ENCODE measurements around the gene PRPF40B.

Gene PRPF40B

DNA sequence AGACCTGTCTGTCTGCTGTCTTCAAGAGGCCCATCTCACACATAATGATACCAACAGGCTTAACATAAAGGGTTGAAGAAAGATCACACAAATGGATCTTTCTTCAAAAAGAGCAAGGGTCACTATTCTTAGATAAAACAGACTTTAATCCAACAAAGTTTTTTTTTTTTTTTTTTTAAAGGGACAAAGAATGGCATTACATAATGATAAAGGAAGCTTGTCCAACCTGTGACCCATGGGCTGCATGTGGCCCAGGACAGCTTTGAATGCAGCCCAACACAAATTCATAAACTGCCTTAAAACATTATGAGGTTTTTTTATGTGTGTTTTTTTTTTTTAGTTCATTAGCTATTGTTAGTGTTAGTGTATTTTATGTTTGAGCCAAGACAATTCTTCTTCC is 11.2 kb upstream of the PRPF40B start:
- H3K27ac ChIP-seq: no peak overlapping the region
- TF ChIP-seq ZFX (IDR thresholded peaks at IDR 0.05): no peak
- TF ChIP-seq, protein P1, sequence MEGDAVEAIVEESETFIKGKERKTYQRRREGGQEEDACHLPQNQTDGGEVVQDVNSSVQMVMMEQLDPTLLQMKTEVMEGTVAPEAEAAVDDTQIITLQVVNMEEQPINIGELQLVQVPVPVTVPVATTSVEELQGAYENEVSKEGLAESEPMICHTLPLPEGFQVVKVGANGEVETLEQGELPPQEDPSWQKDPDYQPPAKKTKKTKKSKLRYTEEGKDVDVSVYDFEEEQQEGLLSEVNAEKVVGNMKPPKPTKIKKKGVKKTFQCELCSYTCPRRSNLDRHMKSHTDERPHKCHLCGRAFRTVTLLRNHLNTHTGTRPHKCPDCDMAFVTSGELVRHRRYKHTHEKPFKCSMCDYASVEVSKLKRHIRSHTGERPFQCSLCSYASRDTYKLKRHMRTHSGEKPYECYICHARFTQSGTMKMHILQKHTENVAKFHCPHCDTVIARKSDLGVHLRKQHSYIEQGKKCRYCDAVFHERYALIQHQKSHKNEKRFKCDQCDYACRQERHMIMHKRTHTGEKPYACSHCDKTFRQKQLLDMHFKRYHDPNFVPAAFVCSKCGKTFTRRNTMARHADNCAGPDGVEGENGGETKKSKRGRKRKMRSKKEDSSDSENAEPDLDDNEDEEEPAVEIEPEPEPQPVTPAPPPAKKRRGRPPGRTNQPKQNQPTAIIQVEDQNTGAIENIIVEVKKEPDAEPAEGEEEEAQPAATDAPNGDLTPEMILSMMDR (conservative IDR thresholded peaks at IDR 0.05): no peak

DNA sequence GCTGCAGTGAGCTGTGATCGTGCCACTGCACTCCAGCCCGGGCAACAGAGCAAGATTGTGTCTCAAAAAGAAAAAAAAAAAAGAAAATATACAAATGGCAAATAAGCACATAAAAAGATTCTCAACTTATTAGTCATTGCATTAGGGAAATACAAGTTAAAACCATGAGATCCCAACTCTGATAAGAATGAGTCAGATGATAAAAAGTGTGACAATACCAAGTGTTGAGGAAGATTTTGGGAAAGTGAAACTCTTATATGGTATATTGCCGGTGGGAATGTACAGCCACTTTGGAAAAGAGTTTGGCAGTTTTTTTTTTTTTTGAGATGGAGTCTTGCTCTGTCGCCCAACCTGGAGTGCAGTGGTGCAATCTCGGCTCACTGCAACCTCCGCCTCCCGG is 7.6 kb upstream of the PRPF40B start:
- TF ChIP-seq, protein P1 (conservative IDR thresholded peaks at IDR 0.05): no peak
- TF ChIP-seq ZFX (IDR thresholded peaks at IDR 0.05): no peak
- no peak overlapping the region for H3K27ac ChIP-seq

DNA sequence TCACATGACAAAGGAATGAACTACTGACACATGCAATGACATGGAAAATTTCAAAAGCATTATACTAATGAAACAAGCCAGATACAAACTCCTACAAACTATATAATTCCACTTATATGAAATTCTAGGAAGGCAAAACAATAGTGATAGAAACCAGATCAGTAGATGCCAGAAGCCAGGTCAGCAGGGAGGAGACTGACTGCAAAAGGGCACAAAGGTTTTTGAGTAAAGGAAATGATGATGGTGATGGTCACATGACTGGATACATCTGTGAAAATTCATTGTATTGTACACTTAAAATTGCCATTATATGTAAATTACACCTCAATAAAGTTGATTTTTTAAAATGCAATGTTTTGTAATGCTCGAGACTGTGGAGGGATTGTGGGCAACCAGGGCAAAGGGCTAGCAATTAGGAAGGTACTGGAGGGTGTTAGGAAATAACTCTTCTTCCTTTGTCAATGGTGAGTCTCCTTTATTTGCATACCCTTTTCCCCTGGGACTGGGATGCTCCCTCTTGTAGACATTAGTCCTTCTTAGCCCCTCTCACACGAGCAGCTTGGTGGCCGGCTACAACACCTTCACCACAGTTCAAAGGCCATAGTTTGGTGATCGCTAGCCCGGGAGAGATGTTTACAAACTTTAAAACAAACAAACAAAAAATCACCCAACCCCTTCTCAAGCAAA is 6.7 kb upstream of the PRPF40B start:
- no peak overlapping the region for H3K27ac ChIP-seq
- TF ChIP-seq ZFX (IDR thresholded peaks at IDR 0.05): no peak
- TF ChIP-seq, protein P1 (conservative IDR thresholded peaks at IDR 0.05): no peak

DNA sequence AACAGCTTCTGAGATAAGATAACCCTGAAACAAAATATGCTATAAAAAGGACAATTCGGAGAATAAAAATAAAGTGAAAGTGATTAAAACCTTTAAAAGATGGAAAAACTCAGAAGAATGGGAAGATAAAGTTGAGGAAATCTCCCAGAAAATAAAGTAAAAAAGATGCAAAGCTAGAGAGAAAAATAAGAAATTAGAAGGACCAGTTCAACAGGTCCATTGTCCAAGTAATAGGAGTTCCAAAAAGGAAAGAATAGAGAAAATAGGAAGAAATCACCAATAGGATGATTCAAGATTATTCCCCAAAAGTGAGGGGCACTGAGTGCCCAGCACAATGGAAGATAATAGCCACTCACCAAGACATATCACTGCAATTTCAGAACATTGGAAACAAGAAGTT is 4.8 kb upstream of the PRPF40B start:
- H3K27ac ChIP-seq: no peak overlapping the region
- TF ChIP-seq ZFX (IDR thresholded peaks at IDR 0.05): no peak
- TF ChIP-seq, protein P1 (conservative IDR thresholded peaks at IDR 0.05): no peak

DNA sequence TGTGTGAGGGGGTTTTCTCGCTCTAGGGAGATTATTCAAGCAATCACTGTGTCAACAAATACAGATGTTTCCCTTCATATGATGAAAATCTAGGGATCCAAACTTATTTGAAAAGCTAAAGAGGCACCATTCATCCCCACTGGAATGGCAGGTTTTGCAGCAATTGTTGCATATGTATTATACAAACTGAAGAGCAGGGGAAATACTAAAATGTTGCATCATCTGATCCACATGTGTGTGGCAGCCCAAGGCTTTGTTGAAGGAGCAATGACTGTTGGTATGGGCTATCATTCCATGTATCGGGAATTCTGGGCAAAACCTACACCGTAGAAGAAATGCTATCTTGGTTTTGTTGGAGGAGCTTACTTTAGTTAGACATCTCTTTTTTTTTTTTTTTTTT is 4.1 kb upstream of the PRPF40B start:
- TF ChIP-seq, protein P1 (conservative IDR thresholded peaks at IDR 0.05): no peak
- no peak for TF ChIP-seq ZFX (IDR thresholded peaks at IDR 0.05)
- no peak overlapping the region for H3K27ac ChIP-seq

DNA sequence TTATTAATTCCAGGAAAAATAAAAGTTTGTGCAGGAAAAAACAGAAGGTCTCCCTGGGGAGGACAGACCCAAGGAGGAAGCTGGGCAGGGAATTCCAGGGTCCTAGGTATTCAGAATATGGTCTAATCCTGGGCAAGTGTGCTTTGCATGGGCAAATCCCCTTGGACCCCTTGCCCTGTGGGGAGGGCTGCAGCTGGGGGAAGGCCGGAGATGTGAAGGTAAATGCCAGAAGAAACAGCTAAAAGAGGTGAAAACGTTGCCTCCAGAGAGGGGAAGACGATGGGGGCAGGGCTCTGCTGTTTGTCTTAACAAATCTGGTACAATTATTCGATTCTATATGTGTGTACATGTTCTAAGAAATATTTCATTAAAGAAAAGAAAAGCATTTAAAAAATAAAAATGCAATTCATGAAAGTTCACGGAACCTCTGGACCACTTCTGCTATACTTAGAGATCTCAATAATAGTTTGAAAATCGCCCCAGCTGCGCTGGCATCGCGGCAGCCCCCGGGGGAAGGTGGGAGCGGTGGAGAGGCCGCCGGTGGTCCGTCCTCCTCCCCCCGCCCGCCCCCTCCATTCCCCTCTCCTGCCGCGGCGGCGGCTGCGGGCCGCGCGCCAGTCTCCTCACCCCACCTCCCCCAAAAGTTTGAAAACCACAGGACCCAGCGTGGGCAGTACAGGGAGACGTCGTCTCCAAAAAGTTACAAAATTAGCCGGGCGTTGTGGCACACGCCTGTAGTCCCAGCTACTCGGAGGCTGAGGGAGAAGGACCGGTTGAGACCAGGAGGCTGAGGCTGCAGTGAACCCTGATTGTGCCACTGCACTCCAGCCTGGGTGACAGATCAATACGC is 1.5 kb upstream of the PRPF40B start:
- peak overlapping the region; percentile 65 for H3K27ac ChIP-seq
- TF ChIP-seq, protein P1 (conservative IDR thresholded peaks at IDR 0.05): no peak
- TF ChIP-seq ZFX (IDR thresholded peaks at IDR 0.05): no peak

DNA sequence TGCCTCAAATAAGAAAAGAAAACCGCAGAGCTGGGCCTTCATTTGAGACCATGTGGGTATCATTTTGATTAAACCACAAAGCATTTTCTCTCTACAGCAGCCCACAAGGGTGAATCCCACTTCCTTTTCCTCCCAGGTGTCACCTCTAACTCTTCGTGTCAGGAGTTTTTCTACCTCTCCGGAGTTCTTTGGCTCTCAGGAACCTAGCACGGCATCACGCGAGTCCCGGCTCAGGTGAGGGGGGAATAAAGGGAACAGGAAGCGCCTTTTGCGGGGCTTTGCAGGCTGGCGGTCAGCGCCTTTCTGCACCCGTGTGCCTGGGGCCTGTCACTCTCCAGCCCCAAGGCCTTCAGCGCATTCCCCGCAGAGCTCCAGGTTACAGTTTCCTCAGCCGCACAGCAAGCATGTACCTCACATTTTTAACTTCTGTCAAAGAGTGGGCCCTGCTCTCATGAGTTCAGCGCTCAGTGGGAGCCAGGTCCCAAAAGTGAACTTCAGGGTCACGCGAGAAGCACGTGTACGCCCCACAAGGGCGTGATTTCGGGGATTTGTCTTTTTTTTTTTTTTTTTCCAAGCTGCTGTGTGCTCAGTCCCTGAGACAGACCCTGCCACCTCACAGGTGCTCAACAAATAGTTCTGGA is 740 bp upstream of the PRPF40B start:
- H3K27ac ChIP-seq: peak overlapping the region; percentile 65
- TF ChIP-seq ZFX (IDR thresholded peaks at IDR 0.05): peak; percentile 66
- TF ChIP-seq, protein P1 (conservative IDR thresholded peaks at IDR 0.05): no peak
